CD14-positive monocyte (primary cell): ENCODE data around the gene PLPP7. TPM values are rescaled to one million over a fixed set of nuclear protein-coding genes. Genes with fewer than 3 reads are reported as not detected.

Experiments
- DNase-seq, 3 donors: peaks; one replicate each; pipeline ENCODE4 v3.0.0-alpha.2; 2011 to 2022
- H2AFZ ChIP-seq: 2 replicates; pipeline ENCODE4 v1.6.0; 2012; ENCODE audit warnings: mild to moderate bottlenecking, low read depth, low read length, inconsistent platforms; ENCODE audit not compliant: insufficient read depth, poor library complexity, severe bottlenecking
- H3K27ac ChIP-seq, 2 donors: 1 replicate in 1 of 2; 2 replicates in 1 of 2; pipeline ENCODE4 v1.5.1; 2012 to 2013; ENCODE audit warnings: low read length in 2 of 2, control low read depth in 1 of 2, inconsistent platforms in 1 of 2, low read depth in 1 of 2, mild to moderate bottlenecking in 1 of 2
- H3K27me3 ChIP-seq, 2 donors: one replicate each; pipeline versions ENCODE4 v1.6.0 to v1.6.1; 2011 to 2013; ENCODE audit warnings: low read length in 2 of 2; ENCODE audit not compliant: control insufficient read depth in 2 of 2, insufficient read depth in 2 of 2
- H3K36me3 ChIP-seq, 2 donors: replicated peaks in 1 of 2; 1 replicate in 1 of 2; 2 replicates in 1 of 2; pipeline versions ENCODE4 v1.5.1 to v1.6.1; 2012 to 2013; ENCODE audit warnings: low read length in 2 of 2, control low read depth in 1 of 2, inconsistent platforms in 1 of 2, mild to moderate bottlenecking in 1 of 2; ENCODE audit not compliant: insufficient read depth in 2 of 2, control insufficient read depth in 1 of 2
- H3K4me1 ChIP-seq, 2 donors: 1 replicate in 1 of 2; 2 replicates in 1 of 2; pipeline versions ENCODE4 v1.5.1 to v1.6.1; 2012 to 2013; ENCODE audit warnings: low read length in 2 of 2, control low read depth in 1 of 2, inconsistent platforms in 1 of 2, mild to moderate bottlenecking in 1 of 2, moderate library complexity in 1 of 2; ENCODE audit not compliant: insufficient read depth in 2 of 2, control insufficient read depth in 1 of 2
- H3K4me2 ChIP-seq: replicated peaks from 2 replicates; pipeline ENCODE3; 2012; ENCODE audit warnings: low read length, moderate library complexity, mild to moderate bottlenecking; ENCODE audit not compliant: poor library complexity, severe bottlenecking; ENCODE audit errors: extremely low read depth
- H3K4me3 ChIP-seq, 3 experiments: fragments of 200-600 bp in 1 of 3; sonication (generic) in 1 of 3; replicated peaks in 1 of 3; 1 replicate in 2 of 3; 2 replicates in 1 of 3; pipeline ENCODE4 v1.5.1; 2011 to 2013; ENCODE audit warnings: low read length in 3 of 3, mild to moderate bottlenecking in 3 of 3, control low read depth in 2 of 3, low read depth in 2 of 3, inconsistent platforms in 1 of 3, moderate library complexity in 1 of 3
- H3K79me2 ChIP-seq: 2 replicates; pipeline ENCODE4 v1.6.0; 2012; ENCODE audit warnings: mild to moderate bottlenecking, control low read depth, inconsistent platforms, low read length, moderate library complexity; ENCODE audit not compliant: insufficient read depth
- H3K9ac ChIP-seq: 2 replicates; pipeline ENCODE4 v1.6.0; 2017; ENCODE audit warnings: low read length, mild to moderate bottlenecking; ENCODE audit not compliant: insufficient read depth, poor library complexity, severe bottlenecking
- H3K9me3 ChIP-seq, 2 donors: replicated peaks in 1 of 2; 1 replicate in 1 of 2; 2 replicates in 1 of 2; pipeline versions ENCODE4 v1.5.1 to v1.6.1; 2012 to 2013; ENCODE audit warnings: low read length in 2 of 2, control low read depth in 1 of 2; ENCODE audit not compliant: control insufficient read depth in 1 of 2, insufficient read depth in 1 of 2
- H4K20me1 ChIP-seq: 2 replicates; pipeline ENCODE4 v1.6.0; 2012; ENCODE audit warnings: mild to moderate bottlenecking, low read length, control low read depth, moderate library complexity; ENCODE audit not compliant: insufficient read depth
- H3K27ac Mint-ChIP-seq, 7 donors: one replicate each; pipeline ENCODE4 v1.8.0; 2020; ENCODE audit warnings: mild to moderate bottlenecking in 7 of 7, mixed read lengths in 7 of 7, moderate library complexity in 6 of 7, inconsistent platforms in 2 of 7
- H3K27me3 Mint-ChIP-seq, 3 donors: one replicate each; pipeline ENCODE4 v1.8.0; 2021 to 2022; ENCODE audit warnings: low read depth in 3 of 3, mild to moderate bottlenecking in 3 of 3, mixed read lengths in 3 of 3, moderate library complexity in 3 of 3, inconsistent platforms in 1 of 3
- H3K36me3 Mint-ChIP-seq, 2 donors: one replicate each; pipeline ENCODE4 v1.8.0; 2020; ENCODE audit warnings: mixed read lengths in 2 of 2, inconsistent platforms in 1 of 2, mild to moderate bottlenecking in 1 of 2
- H3K4me1 Mint-ChIP-seq: one replicate; pipeline ENCODE4 v1.8.0; 2020; ENCODE audit warnings: mild to moderate bottlenecking, mixed read lengths
- H3K4me3 Mint-ChIP-seq, 2 donors: one replicate each; pipeline ENCODE4 v1.8.0; 2020; ENCODE audit warnings: mild to moderate bottlenecking in 2 of 2, mixed read lengths in 2 of 2, moderate library complexity in 1 of 2
- H3K9me3 Mint-ChIP-seq, 7 donors: one replicate each; pipeline ENCODE4 v1.8.0; 2020 to 2022; ENCODE audit warnings: mixed read lengths in 7 of 7, mild to moderate bottlenecking in 6 of 7, moderate library complexity in 6 of 7, inconsistent platforms in 2 of 7
- WGBS: methylation state at CpG from one replicate; pipeline ENCODE4 v1.1.5; 2013; ENCODE audit warnings: missing lambda C conversion rate; ENCODE audit not compliant: insufficient coverage; 5-methylcytosine and 5-hydroxymethylcytosine counted together
- intact Hi-C, 2 donors: fragments of 100-400 bp; cut with micrococcal nuclease; formaldehyde crosslinking; loops; one replicate each; pipeline versions ENCODE4 v1.15.0 to v1.15.1; 2023
- polyA plus RNA-seq, 3 donors: library from polyadenylated mRNA; depleted of rRNA in 1 of 3; unstranded in 2 of 3; stranded (reverse) in 1 of 3; fragments of 300-500 nt in 2 of 3; fragments of >200 nt in 1 of 3; fragmentation: Illumina TruSeq in 2 of 3; gene quantifications; 1 replicate in 2 of 3; 2 replicates in 1 of 3; pipeline ENCODE4 v1.2.3, GENCODE V29; 2012 to 2021
- TF ChIP-seq, protein P1 (sequence below): fragments of 200-600 bp; IDR thresholded peaks from one replicate; pipeline ENCODE4 v1.8.0; 2022; ENCODE audit warnings: antibody characterized with exemption, mild to moderate bottlenecking

The PLPP7 gene
- polyA plus RNA-seq, 3 donors: 1.1 to 3.1 (median 1.5) TPM

- WGBS: 46% methylated on average over 6 of the region's 10 CpGs
- H3K79me2 ChIP-seq: peaks cover 39% of the 10 kb centered on the region
- peaks cover 7 to 30% of the 10 kb centered on the region in 2 donors for H3K27me3 ChIP-seq
- intact Hi-C loops: loop anchor here (5.0 to 10.0 kb wide), 4 partner anchors 41 to 1076 kb away; partner anchors contain the start of genes PRRC2B (in 1 of the 2) and SETX (in 1 of the 2)
- no peaks in the 10 kb centered on the region for H3K36me3 ChIP-seq
- H3K4me1 ChIP-seq: peaks cover 37 to 45% of the 10 kb centered on the region in 2 donors
- H3K4me1 Mint-ChIP-seq: peaks cover 45% of the 10 kb centered on the region
- peak overlapping the region; percentile 81 to 82 for H3K4me3 Mint-ChIP-seq
- peaks cover 0 to 11% of the 10 kb centered on the region in 2 donors for H3K36me3 Mint-ChIP-seq
- peak overlapping the region in 2 of 3 experiments; percentile 1 to 94 for H3K4me3 ChIP-seq
- H3K9me3 Mint-ChIP-seq: peaks cover 0 to 8% (median 2%) of the 10 kb centered on the region in 7 donors
- H3K9me3 ChIP-seq: peaks cover 0 to 7% of the 10 kb centered on the region in 2 donors
- peak overlapping the region; percentile 77 to 93 (median 89) for H3K27ac Mint-ChIP-seq
- H3K27me3 Mint-ChIP-seq: peaks cover 26 to 33% (median 32%) of the 10 kb centered on the region in 3 donors
- peak overlapping the region; percentile 10 for H3K9ac ChIP-seq
- H3K4me2 ChIP-seq: peak overlapping the region; percentile 98
- peak overlapping the region; percentile 76 to 77 for H3K27ac ChIP-seq
- TF ChIP-seq, protein P1, sequence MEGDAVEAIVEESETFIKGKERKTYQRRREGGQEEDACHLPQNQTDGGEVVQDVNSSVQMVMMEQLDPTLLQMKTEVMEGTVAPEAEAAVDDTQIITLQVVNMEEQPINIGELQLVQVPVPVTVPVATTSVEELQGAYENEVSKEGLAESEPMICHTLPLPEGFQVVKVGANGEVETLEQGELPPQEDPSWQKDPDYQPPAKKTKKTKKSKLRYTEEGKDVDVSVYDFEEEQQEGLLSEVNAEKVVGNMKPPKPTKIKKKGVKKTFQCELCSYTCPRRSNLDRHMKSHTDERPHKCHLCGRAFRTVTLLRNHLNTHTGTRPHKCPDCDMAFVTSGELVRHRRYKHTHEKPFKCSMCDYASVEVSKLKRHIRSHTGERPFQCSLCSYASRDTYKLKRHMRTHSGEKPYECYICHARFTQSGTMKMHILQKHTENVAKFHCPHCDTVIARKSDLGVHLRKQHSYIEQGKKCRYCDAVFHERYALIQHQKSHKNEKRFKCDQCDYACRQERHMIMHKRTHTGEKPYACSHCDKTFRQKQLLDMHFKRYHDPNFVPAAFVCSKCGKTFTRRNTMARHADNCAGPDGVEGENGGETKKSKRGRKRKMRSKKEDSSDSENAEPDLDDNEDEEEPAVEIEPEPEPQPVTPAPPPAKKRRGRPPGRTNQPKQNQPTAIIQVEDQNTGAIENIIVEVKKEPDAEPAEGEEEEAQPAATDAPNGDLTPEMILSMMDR: no peak
- peak overlapping the region; percentile 82 for H2AFZ ChIP-seq
- peaks cover 22% of the 10 kb centered on the region for H4K20me1 ChIP-seq
- no peak for DNase-seq
These were observed 10.8 kb upstream of the PLPP7 start for GRCh38 chr9:131278702-131279111.

GRCh38 chr9:131279196-131279862 lies 10.2 kb upstream of the PLPP7 start:
- H3K4me1 ChIP-seq: peaks cover 32 to 39% of the 10 kb centered on the region in 2 donors
- Mint-ChIP-seq H3K9me3 (peaks cover 0 to 8% (median 2%) of the 10 kb centered on the region in 7 donors), H3K36me3 (peaks cover 0 to 11% of the 10 kb centered on the region in 2 donors), H3K4me3 (peak overlapping the region; percentile 81 to 82), H3K27ac (peak overlapping the region; percentile 38 to 92 (median 77)), H3K4me1 (peaks cover 39% of the 10 kb centered on the region), H3K27me3 (peaks cover 32 to 36% (median 36%) of the 10 kb centered on the region in 3 donors)
- peak overlapping the region; percentile 82 for H2AFZ ChIP-seq
- peaks cover 16% of the 10 kb centered on the region for H4K20me1 ChIP-seq
- TF ChIP-seq, protein P1: no peak
- H3K4me3 ChIP-seq: peak overlapping the region in 1 of 3 experiments; percentile 94
- intact Hi-C loops: loop anchor here (5.0 to 10.0 kb wide), 4 partner anchors 42 to 1075 kb away; partner anchors contain the start of genes PRRC2B (in 1 of the 2) and SETX (in 1 of the 2)
- H3K4me2 ChIP-seq: peak overlapping the region; percentile 98
- H3K27me3 ChIP-seq: peaks cover 7 to 35% of the 10 kb centered on the region in 2 donors
- H3K9me3 ChIP-seq: peaks cover 0 to 7% of the 10 kb centered on the region in 2 donors
- H3K36me3 ChIP-seq: no peaks in the 10 kb centered on the region
- H3K9ac ChIP-seq: peak overlapping the region; percentile 10
- H3K27ac ChIP-seq: peak overlapping the region; percentile 76 to 77
- no peak for DNase-seq
- WGBS: 88% methylated on average over 8 of the region's 11 CpGs
- peaks cover 33% of the 10 kb centered on the region for H3K79me2 ChIP-seq
